GM23338 (cell line): ENCODE results near the gene FGF22. TPM values are rescaled to one million over a fixed set of nuclear protein-coding genes. Genes with fewer than 3 reads are reported as not detected.

ENCODE experiments used
- ATAC-seq: fragments of 200-7000 bp; cut with Tn5 transposase; 3 replicates; pipeline ENCODE4 v1.9.1; 2020
- DNase-seq: peaks from one replicate; pipeline ENCODE4 v3.0.0-alpha.2; 2015; ENCODE audit warnings: low spot score
- H2AFZ ChIP-seq: fragments of 200-600 bp; sonication (generic); 2 replicates; pipeline ENCODE4 v1.8.0; 2016; ENCODE audit warnings: antibody characterized with exemption, mild to moderate bottlenecking, moderate library complexity
- H3F3A ChIP-seq: fragments of 200-600 bp; sonication (generic); replicated peaks from 2 replicates; pipeline ENCODE4 v1.8.0; 2017; ENCODE audit warnings: antibody characterized with exemption, mixed run types, low read depth
- H3K27ac ChIP-seq: fragments of 200-600 bp; sonication (generic); 2 replicates; pipeline ENCODE4 v1.6.1; 2016; ENCODE audit warnings: low read depth
- H3K27me3 ChIP-seq: fragments of 200-600 bp; sonication (generic); 2 replicates; pipeline ENCODE4 v1.8.0; 2016; ENCODE audit warnings: mild to moderate bottlenecking, mixed run types, moderate library complexity; ENCODE audit not compliant: insufficient read depth
- H3K36me3 ChIP-seq: fragments of 200-600 bp; sonication (generic); 2 replicates; pipeline ENCODE4 v1.8.0; 2016; ENCODE audit warnings: mild to moderate bottlenecking; ENCODE audit not compliant: insufficient read depth
- H3K4me1 ChIP-seq: fragments of 200-600 bp; sonication (generic); 2 replicates; pipeline ENCODE4 v1.8.0; 2016; ENCODE audit warnings: mild to moderate bottlenecking, moderate library complexity; ENCODE audit not compliant: insufficient read depth
- H3K4me2 ChIP-seq: fragments of 200-600 bp; sonication (generic); 2 replicates; pipeline ENCODE4 v1.7.1; 2017; ENCODE audit warnings: mixed run types
- H3K4me3 ChIP-seq: fragments of 200-600 bp; sonication (generic); 2 replicates; pipeline ENCODE4 v1.6.1; 2016; ENCODE audit warnings: mixed run types
- H3K79me2 ChIP-seq: fragments of 200-600 bp; sonication (generic); replicated peaks from 2 replicates; pipeline ENCODE4 v1.8.0; 2017; ENCODE audit warnings: mild to moderate bottlenecking; ENCODE audit not compliant: insufficient read depth
- H3K9me2 ChIP-seq: fragments of 200-600 bp; sonication (generic); 2 replicates; pipeline ENCODE4 v1.8.0; 2017; ENCODE audit not compliant: insufficient read depth
- H4K20me1 ChIP-seq: fragments of 200-600 bp; sonication (generic); replicated peaks from 2 replicates; pipeline ENCODE4 v1.8.0; 2017; ENCODE audit warnings: mild to moderate bottlenecking; ENCODE audit not compliant: insufficient read depth
- H3K27ac Mint-ChIP-seq: 2 replicates; pipeline ENCODE4 v1.8.0; 2020; ENCODE audit warnings: inconsistent platforms, mild to moderate bottlenecking, moderate library complexity, mixed read lengths
- H3K27me3 Mint-ChIP-seq: 3 replicates; pipeline ENCODE4 v1.8.0; 2022; ENCODE audit warnings: low read depth, mild to moderate bottlenecking, moderate library complexity, mixed read lengths, inconsistent platforms; ENCODE audit not compliant: insufficient read depth, poor library complexity
- H3K36me3 Mint-ChIP-seq: 3 replicates; pipeline ENCODE4 v1.8.0; 2021; ENCODE audit warnings: low read depth, mild to moderate bottlenecking, inconsistent platforms, moderate library complexity, mixed read lengths
- H3K4me1 Mint-ChIP-seq: 3 replicates; pipeline ENCODE4 v1.8.0; 2020; ENCODE audit warnings: mild to moderate bottlenecking, inconsistent platforms, mixed read lengths
- H3K4me3 Mint-ChIP-seq: 3 replicates; pipeline ENCODE4 v1.8.0; 2021; ENCODE audit warnings: moderate library complexity, mild to moderate bottlenecking, inconsistent platforms, mixed read lengths
- H3K9me3 Mint-ChIP-seq: 3 replicates; pipeline ENCODE4 v1.8.0; 2020; ENCODE audit warnings: moderate library complexity, mild to moderate bottlenecking, inconsistent platforms, mixed read lengths
- CREB1 ChIP-seq: fragments of 250-450 bp; sonication (Bioruptor Pico); IDR thresholded peaks from 2 replicates; pipeline ENCODE4 v1.5.0; 2020; ENCODE audit warnings: low read depth, mild to moderate bottlenecking, moderate library complexity
- EZH2 ChIP-seq: fragments of 200-600 bp; sonication (generic); IDR thresholded peaks from one replicate; pipeline ENCODE4 v1.8.0; 2017; ENCODE audit warnings: antibody characterized with exemption, mild to moderate bottlenecking, low read depth; ENCODE audit not compliant: unreplicated experiment
- EZH2phosphoT487 ChIP-seq: fragments of 200-600 bp; sonication (generic); IDR thresholded peaks from one replicate; pipeline ENCODE4 v1.8.1; 2018; ENCODE audit warnings: antibody characterized with exemption; ENCODE audit not compliant: unreplicated experiment
- JUNB ChIP-seq: IDR thresholded peaks from one replicate; pipeline ENCODE4 v1.6.1; 2016; ENCODE audit warnings: antibody characterized with exemption; ENCODE audit not compliant: unreplicated experiment
- NANOG ChIP-seq: IDR thresholded peaks from 2 replicates; pipeline ENCODE4 v1.6.1; 2016; ENCODE audit warnings: antibody characterized with exemption, borderline replicate concordance
- POLR2AphosphoS5 ChIP-seq: IDR thresholded peaks from 2 replicates; pipeline ENCODE4 v1.6.1; 2016; ENCODE audit warnings: antibody characterized with exemption, low read depth
- STAT1 ChIP-seq: IDR thresholded peaks from one replicate; pipeline ENCODE4 v1.6.1; 2016; ENCODE audit warnings: antibody characterized with exemption; ENCODE audit not compliant: unreplicated experiment
- ZNF114 ChIP-seq: fragments of 250-450 bp; sonication (Bioruptor Pico); IDR thresholded peaks from 2 replicates; pipeline ENCODE4 v1.5.0; 2020; ENCODE audit warnings: mild to moderate bottlenecking, moderate library complexity
- ZNF331 ChIP-seq: fragments of 250-450 bp; sonication (Bioruptor Pico); IDR thresholded peaks from 2 replicates; pipeline ENCODE4 v1.5.0; 2020; ENCODE audit warnings: low read depth, mild to moderate bottlenecking, moderate library complexity
- polyA plus RNA-seq: library from polyadenylated mRNA; unstranded; fragments of >200 nt; fragmentation: Nextera tagmentation; extraction: Ambion mirVana; gene quantifications from 2 replicates; pipeline ENCODE4 v1.2.1, GENCODE V29; 2016
- total RNA-seq: library from RNA; depleted of rRNA; stranded (reverse); fragments of >200 nt; shearing (Covaris generic); gene quantifications from 2 replicates; pipeline ENCODE4 v1.2.3, GENCODE V29; 2014
- TF ChIP-seq, protein P1 (sequence below): fragments of 250-450 bp; sonication (Bioruptor Pico); IDR thresholded peaks from 2 replicates; pipeline ENCODE4 v1.5.0; 2020; ENCODE audit warnings: mild to moderate bottlenecking, moderate library complexity
- TF ChIP-seq, protein P2 (sequence below): IDR thresholded peaks from one replicate; pipeline ENCODE4 v1.6.1; 2018; ENCODE audit warnings: antibody characterized with exemption; ENCODE audit not compliant: unreplicated experiment
- TF ChIP-seq, protein P3 (sequence below): IDR thresholded peaks from 2 replicates; pipeline ENCODE4 v1.6.1; 2016; ENCODE audit warnings: antibody characterized with exemption
- TF ChIP-seq, protein P4 (sequence below), 2 experiments: fragments of 200-600 bp in 1 of 2; sonication (generic) in 1 of 2; conservative IDR thresholded peaks; 2 replicates each; pipeline versions ENCODE4 v1.5.1 to v1.6.1; 2016 to 2017; ENCODE audit warnings: antibody characterized with exemption in 2 of 2, low read depth in 2 of 2, mild to moderate bottlenecking in 2 of 2, moderate library complexity in 1 of 2

FGF22 gene
- total and polyA plus RNA-seq, 2 experiments from 2014 or later = 1.0 to 2.8 TPM

DNA sequence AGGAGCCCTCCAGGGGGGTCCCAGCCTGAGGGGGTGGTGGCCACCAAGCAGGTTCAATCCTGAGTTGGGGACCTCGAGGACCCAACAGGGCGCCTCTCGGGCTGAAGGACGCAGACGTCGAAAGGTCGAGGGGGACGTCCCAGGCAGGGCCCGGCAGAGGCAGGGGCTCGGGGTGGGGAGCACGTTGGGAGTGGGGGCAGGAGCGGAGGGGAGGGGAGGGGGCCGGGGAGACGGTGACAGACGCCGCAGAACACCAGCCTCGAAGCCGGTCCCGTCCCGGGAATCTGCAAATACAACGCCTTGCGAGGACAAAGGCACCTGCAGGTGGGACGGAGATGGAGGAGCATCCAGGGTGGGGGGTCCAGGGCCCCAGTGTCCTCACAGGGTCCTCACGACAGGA lies 4.1 kb downstream of the FGF22 start:
- Mint-ChIP-seq H3K4me1 (peaks cover 4% of the 10 kb centered on the region; the same call in 2 of the 3 replicates), H3K27me3 (peaks cover 19% of the 10 kb centered on the region), H3K4me3 (no peak overlapping the region), H3K36me3 (peaks cover 13% of the 10 kb centered on the region; the same call in 2 of the 3 replicates), H3K27ac (no peak overlapping the region), H3K9me3 (no peaks in the 10 kb centered on the region; the same call in 2 of the 3 replicates)
- no peak for TF ChIP-seq ZNF331 (CRISPR knock-in tag)
- no peak for TF ChIP-seq POLR2AphosphoS5
- TF ChIP-seq, protein P1, sequence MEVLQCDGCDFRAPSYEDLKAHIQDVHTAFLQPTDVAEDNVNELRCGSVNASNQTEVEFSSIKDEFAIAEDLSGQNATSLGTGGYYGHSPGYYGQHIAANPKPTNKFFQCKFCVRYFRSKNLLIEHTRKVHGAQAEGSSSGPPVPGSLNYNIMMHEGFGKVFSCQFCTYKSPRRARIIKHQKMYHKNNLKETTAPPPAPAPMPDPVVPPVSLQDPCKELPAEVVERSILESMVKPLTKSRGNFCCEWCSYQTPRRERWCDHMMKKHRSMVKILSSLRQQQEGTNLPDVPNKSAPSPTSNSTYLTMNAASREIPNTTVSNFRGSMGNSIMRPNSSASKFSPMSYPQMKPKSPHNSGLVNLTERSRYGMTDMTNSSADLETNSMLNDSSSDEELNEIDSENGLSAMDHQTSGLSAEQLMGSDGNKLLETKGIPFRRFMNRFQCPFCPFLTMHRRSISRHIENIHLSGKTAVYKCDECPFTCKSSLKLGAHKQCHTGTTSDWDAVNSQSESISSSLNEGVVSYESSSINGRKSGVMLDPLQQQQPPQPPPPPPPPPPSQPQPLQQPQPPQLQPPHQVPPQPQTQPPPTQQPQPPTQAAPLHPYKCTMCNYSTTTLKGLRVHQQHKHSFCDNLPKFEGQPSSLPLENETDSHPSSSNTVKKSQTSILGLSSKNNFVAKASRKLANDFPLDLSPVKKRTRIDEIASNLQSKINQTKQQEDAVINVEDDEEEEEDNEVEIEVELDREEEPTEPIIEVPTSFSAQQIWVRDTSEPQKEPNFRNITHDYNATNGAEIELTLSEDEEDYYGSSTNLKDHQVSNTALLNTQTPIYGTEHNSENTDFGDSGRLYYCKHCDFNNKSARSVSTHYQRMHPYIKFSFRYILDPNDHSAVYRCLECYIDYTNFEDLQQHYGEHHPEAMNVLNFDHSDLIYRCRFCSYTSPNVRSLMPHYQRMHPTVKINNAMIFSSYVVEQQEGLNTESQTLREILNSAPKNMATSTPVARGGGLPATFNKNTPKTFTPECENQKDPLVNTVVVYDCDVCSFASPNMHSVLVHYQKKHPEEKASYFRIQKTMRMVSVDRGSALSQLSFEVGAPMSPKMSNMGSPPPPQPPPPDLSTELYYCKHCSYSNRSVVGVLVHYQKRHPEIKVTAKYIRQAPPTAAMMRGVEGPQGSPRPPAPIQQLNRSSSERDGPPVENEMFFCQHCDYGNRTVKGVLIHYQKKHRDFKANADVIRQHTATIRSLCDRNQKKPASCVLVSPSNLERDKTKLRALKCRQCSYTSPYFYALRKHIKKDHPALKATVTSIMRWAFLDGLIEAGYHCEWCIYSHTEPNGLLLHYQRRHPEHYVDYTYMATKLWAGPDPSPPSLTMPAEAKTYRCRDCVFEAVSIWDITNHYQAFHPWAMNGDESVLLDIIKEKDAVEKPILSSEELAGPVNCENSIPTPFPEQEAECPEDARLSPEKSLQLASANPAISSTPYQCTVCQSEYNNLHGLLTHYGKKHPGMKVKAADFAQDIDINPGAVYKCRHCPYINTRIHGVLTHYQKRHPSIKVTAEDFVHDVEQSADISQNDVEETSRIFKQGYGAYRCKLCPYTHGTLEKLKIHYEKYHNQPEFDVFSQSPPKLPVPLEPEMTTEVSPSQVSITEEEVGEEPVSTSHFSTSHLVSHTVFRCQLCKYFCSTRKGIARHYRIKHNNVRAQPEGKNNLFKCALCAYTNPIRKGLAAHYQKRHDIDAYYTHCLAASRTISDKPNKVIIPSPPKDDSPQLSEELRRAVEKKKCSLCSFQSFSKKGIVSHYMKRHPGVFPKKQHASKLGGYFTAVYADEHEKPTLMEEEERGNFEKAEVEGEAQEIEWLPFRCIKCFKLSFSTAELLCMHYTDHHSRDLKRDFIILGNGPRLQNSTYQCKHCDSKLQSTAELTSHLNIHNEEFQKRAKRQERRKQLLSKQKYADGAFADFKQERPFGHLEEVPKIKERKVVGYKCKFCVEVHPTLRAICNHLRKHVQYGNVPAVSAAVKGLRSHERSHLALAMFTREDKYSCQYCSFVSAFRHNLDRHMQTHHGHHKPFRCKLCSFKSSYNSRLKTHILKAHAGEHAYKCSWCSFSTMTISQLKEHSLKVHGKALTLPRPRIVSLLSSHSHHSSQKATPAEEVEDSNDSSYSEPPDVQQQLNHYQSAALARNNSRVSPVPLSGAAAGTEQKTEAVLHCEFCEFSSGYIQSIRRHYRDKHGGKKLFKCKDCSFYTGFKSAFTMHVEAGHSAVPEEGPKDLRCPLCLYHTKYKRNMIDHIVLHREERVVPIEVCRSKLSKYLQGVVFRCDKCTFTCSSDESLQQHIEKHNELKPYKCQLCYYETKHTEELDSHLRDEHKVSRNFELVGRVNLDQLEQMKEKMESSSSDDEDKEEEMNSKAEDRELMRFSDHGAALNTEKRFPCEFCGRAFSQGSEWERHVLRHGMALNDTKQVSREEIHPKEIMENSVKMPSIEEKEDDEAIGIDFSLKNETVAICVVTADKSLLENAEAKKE (CRISPR knock-in tag) = no peak
- TF ChIP-seq, protein P2, sequence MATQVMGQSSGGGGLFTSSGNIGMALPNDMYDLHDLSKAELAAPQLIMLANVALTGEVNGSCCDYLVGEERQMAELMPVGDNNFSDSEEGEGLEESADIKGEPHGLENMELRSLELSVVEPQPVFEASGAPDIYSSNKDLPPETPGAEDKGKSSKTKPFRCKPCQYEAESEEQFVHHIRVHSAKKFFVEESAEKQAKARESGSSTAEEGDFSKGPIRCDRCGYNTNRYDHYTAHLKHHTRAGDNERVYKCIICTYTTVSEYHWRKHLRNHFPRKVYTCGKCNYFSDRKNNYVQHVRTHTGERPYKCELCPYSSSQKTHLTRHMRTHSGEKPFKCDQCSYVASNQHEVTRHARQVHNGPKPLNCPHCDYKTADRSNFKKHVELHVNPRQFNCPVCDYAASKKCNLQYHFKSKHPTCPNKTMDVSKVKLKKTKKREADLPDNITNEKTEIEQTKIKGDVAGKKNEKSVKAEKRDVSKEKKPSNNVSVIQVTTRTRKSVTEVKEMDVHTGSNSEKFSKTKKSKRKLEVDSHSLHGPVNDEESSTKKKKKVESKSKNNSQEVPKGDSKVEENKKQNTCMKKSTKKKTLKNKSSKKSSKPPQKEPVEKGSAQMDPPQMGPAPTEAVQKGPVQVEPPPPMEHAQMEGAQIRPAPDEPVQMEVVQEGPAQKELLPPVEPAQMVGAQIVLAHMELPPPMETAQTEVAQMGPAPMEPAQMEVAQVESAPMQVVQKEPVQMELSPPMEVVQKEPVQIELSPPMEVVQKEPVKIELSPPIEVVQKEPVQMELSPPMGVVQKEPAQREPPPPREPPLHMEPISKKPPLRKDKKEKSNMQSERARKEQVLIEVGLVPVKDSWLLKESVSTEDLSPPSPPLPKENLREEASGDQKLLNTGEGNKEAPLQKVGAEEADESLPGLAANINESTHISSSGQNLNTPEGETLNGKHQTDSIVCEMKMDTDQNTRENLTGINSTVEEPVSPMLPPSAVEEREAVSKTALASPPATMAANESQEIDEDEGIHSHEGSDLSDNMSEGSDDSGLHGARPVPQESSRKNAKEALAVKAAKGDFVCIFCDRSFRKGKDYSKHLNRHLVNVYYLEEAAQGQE = no peak
- no peak for TF ChIP-seq EZH2
- TF ChIP-seq, protein P3, sequence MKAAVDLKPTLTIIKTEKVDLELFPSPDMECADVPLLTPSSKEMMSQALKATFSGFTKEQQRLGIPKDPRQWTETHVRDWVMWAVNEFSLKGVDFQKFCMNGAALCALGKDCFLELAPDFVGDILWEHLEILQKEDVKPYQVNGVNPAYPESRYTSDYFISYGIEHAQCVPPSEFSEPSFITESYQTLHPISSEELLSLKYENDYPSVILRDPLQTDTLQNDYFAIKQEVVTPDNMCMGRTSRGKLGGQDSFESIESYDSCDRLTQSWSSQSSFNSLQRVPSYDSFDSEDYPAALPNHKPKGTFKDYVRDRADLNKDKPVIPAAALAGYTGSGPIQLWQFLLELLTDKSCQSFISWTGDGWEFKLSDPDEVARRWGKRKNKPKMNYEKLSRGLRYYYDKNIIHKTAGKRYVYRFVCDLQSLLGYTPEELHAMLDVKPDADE = no peak
- TF ChIP-seq, protein P4, sequence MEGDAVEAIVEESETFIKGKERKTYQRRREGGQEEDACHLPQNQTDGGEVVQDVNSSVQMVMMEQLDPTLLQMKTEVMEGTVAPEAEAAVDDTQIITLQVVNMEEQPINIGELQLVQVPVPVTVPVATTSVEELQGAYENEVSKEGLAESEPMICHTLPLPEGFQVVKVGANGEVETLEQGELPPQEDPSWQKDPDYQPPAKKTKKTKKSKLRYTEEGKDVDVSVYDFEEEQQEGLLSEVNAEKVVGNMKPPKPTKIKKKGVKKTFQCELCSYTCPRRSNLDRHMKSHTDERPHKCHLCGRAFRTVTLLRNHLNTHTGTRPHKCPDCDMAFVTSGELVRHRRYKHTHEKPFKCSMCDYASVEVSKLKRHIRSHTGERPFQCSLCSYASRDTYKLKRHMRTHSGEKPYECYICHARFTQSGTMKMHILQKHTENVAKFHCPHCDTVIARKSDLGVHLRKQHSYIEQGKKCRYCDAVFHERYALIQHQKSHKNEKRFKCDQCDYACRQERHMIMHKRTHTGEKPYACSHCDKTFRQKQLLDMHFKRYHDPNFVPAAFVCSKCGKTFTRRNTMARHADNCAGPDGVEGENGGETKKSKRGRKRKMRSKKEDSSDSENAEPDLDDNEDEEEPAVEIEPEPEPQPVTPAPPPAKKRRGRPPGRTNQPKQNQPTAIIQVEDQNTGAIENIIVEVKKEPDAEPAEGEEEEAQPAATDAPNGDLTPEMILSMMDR (conservative IDR thresholded peaks at IDR 0.05; ENCODE audit: low read depth in 2 of 2) = no peak
- TF ChIP-seq STAT1 = no peak
- TF ChIP-seq JUNB = no peak
- no peak for TF ChIP-seq NANOG
- TF ChIP-seq ZNF114 (CRISPR knock-in tag) = no peak
- TF ChIP-seq EZH2phosphoT487 = no peak
- TF ChIP-seq CREB1 = no peak
- DNase-seq = no peak
- Histone ChIP-seq H3K9me2 (no peaks in the 10 kb centered on the region), H3K4me3 (no peak overlapping the region), H3K4me2 (no peak overlapping the region), H3K79me2 (no peaks in the 10 kb centered on the region), H3K27ac (no peak overlapping the region), H3K36me3 (0 out of 2 replicates have a peak, but pooled peaks cover 5% of the 10 kb centered on the region), H2AFZ (no peak overlapping the region), H3F3A (no peaks in the 10 kb centered on the region), H3K27me3 (peaks cover 4% of the 10 kb centered on the region; the same call in 1 of the 2 replicates), H4K20me1 (no peaks in the 10 kb centered on the region; the same call in 1 of the 2 replicates), H3K4me1 (no peaks in the 10 kb centered on the region)
- no peak for ATAC-seq
